OCI-LY7 (cell line): ENCODE data around the gene RNF183.

Experiments used
- CTCF ChIP-seq: fragments of 200-600 bp; sonication (generic); conservative IDR thresholded peaks from 2 replicates; pipeline ENCODE4 v1.5.1; 2014; ENCODE audit warnings: mild to moderate bottlenecking, antibody characterized with exemption, low read length, moderate library complexity, mixed read lengths
- EZH2phosphoT487 ChIP-seq: fragments of 200-600 bp; sonication (generic); IDR thresholded peaks from 2 replicates; pipeline ENCODE4 v1.6.1; 2018; ENCODE audit warnings: low read depth, borderline replicate concordance, mild to moderate bottlenecking, mixed run types, antibody characterized with exemption, low read length, moderate library complexity, mixed read lengths

- TF ChIP-seq CTCF (no peak), EZH2phosphoT487 (no peak)
Observed at GRCh38 chr9:113247640-113248039, 55.5 kb downstream of the RNF183 start.
